GM19468 (cell line): Measurements from ENCODE around the gene ZNF223.

Experiments used
- ATAC-seq: cut with Tn5 transposase; IDR thresholded peaks from one replicate; pipeline ENCODE4 v1.9.1; 2021; ENCODE audit warnings: mild to moderate bottlenecking, moderate library complexity, moderate number of reproducible peaks; ENCODE audit not compliant: unreplicated experiment; ENCODE audit errors: extremely low read depth

Gene ZNF223

GRCh38 chr19:44051650-44052402, at the start of gene ZNF223:
Gene ZNF223 (plus strand): TSS chr19:44052036. CDS start chr19:44055177, 3,141 bp downstream.
- ATAC-seq: no peak

- ATAC-seq: no peak
These were observed 49.6 kb upstream of the ZNF223 start for GRCh38 chr19:44002212-44002565.

GRCh38 chr19:44002566-44003460, 49.0 kb upstream of the ZNF223 start, which contains the start of gene ZNF230:
Gene ZNF230 (plus strand): TSS chr19:44002957. CDS start chr19:44007079, 4,122 bp downstream.
- peak; percentile 35 for ATAC-seq

GRCh38 chr19:44003461-44004009, 48.3 kb upstream of the ZNF223 start:
- no peak for ATAC-seq

GRCh38 chr19:44005973-44006372, 45.9 kb upstream of the ZNF223 start:
- ATAC-seq: no peak

- no peak for ATAC-seq
These were observed 44.4 kb upstream of the ZNF223 start for GRCh38 chr19:44007473-44007872.

GRCh38 chr19:44010468-44010867, 41.4 kb upstream of the ZNF223 start:
- no peak for ATAC-seq

- ATAC-seq: no peak
These were observed 32.3 kb upstream of the ZNF223 start for GRCh38 chr19:44019498-44019897.

- ATAC-seq: no peak
These were observed 30.6 kb upstream of the ZNF223 start for GRCh38 chr19:44021221-44021620.

GRCh38 chr19:44024900-44025216, 27.0 kb upstream of the ZNF223 start:
- ATAC-seq: no peak

- peak; percentile 71 for ATAC-seq
These were observed 26.5 kb upstream of the ZNF223 start, which contains the start of gene ZNF222 for GRCh38 chr19:44025217-44025936. Gene ZNF222 (plus strand): TSS chr19:44025379. CDS start chr19:44025437, 58 bp downstream.

- ATAC-seq: no peak
These were observed 25.2 kb upstream of the ZNF223 start for GRCh38 chr19:44026622-44027021.

- ATAC-seq: no peak
These were observed 19.7 kb upstream of the ZNF223 start for GRCh38 chr19:44032001-44032610.

GRCh38 chr19:44042147-44042546, 9.7 kb upstream of the ZNF223 start:
- no peak for ATAC-seq

- no peak for ATAC-seq
These were observed 841 bp upstream of the ZNF223 start for GRCh38 chr19:44050740-44051649.

GRCh38 chr19:44055870-44056269, 4.0 kb downstream of the ZNF223 start:
- ATAC-seq: no peak

- no peak for ATAC-seq
These were observed 7.4 kb downstream of the ZNF223 start for GRCh38 chr19:44059229-44059628.

- ATAC-seq: no peak
These were observed 9.2 kb downstream of the ZNF223 start for GRCh38 chr19:44061038-44061437.

GRCh38 chr19:44066305-44066704, 14.5 kb downstream of the ZNF223 start:
- no peak for ATAC-seq
